Measurements from ENCODE around the gene COBL. TPM values are rescaled to one million over a fixed set of nuclear protein-coding genes. Genes with fewer than 3 reads are reported as not detected.
A peak's percentile ranks its signal among the peaks of the same experiment; 100 is the strongest.

The COBL gene
- total RNA-seq, 1 experiment from 2014 or later: 8.6 TPM

- no peak for DNase-seq
- no TSS peak for BruUV-seq (replicated peaks)
- Histone ChIP-seq H3K79me2 (ENCODE audit: low read length) (peaks cover 28% of the 10 kb centered on the region; the same call in 1 of the 2 replicates), H3K4me3 (ENCODE audit: low read length) (no peak overlapping the region), H4K20me1 (ENCODE audit: low read length) (no peaks in the 10 kb centered on the region), H3F3A (ENCODE audit: low read length, unreplicated experiment) (no peaks in the 10 kb centered on the region), H3K27ac (ENCODE audit: low read length) (no peak overlapping the region), H2AFZ (ENCODE audit: low read length) (no peak overlapping the region), H3K9me3 (ENCODE audit: low read length) (no peaks in the 10 kb centered on the region), H3K36me3 (ENCODE audit: low read depth, low read length) (no peaks in the 10 kb centered on the region), H3K9ac (ENCODE audit: low read length) (no peak overlapping the region), H3K4me2 (ENCODE audit: low read length) (no peak overlapping the region), H3K4me1 (ENCODE audit: insufficient read depth, low read length) (peaks cover 32% of the 10 kb centered on the region), H3K27me3 (ENCODE audit: low read length) (no peaks in the 10 kb centered on the region), H3K9me2 (replicated peaks; ENCODE audit: low read length) (no peaks in the 10 kb centered on the region)
- ChIA-PET POLR2A (ENCODE audit: unreplicated experiment) (no interaction called here), CTCF (no interaction called here)
- TF ChIP-seq EZH2phosphoT487 (IDR thresholded peaks at IDR 0.05; ENCODE audit: borderline replicate concordance, low read length) (no peak), CTCF (conservative IDR thresholded peaks at IDR 0.05; ENCODE audit: low read depth, low read length) (no peak), EZH2 (IDR thresholded peaks at IDR 0.05; ENCODE audit: low read length, unreplicated experiment) (no peak)
- no peak for ATAC-seq
- intact Hi-C loops (cut with micrococcal nuclease): loop anchor here (5.0 kb wide), 1 partner anchor 51 kb away; no protein-coding TSS in a partner anchor
These were observed 15.6 kb downstream of the COBL start for GRCh38 chr7:51300762-51301674.

GRCh38 chr7:51299391-51300133 lies 17.0 kb downstream of the COBL start:
- ATAC-seq (no peak), DNase-seq (no peak)
- peaks cover 18% of the 10 kb centered on the region; the same call in 1 of the 2 replicates for H3K79me2 ChIP-seq (ENCODE audit: low read length)
- H3K27ac ChIP-seq (ENCODE audit: low read length): no peak overlapping the region
- TF ChIP-seq EZH2 (IDR thresholded peaks at IDR 0.05; ENCODE audit: low read length, unreplicated experiment): no peak
- TF ChIP-seq CTCF (conservative IDR thresholded peaks at IDR 0.05; ENCODE audit: low read depth, low read length): 0 out of 2 replicates have a peak, but pooled peaks have one; percentile 17
- TF ChIP-seq EZH2phosphoT487 (IDR thresholded peaks at IDR 0.05; ENCODE audit: borderline replicate concordance, low read length): no peak
- H4K20me1 ChIP-seq (ENCODE audit: low read length): no peaks in the 10 kb centered on the region; the same call in 1 of the 2 replicates
- no peaks in the 10 kb centered on the region for H3F3A ChIP-seq (ENCODE audit: low read length, unreplicated experiment)
- peaks cover 37% of the 10 kb centered on the region for H3K4me1 ChIP-seq (ENCODE audit: insufficient read depth, low read length)
- intact Hi-C loops (cut with micrococcal nuclease): loop anchor here (5.0 kb wide), 1 partner anchor 53 kb away; no protein-coding TSS in a partner anchor
- no peak overlapping the region for H3K4me2 ChIP-seq (ENCODE audit: low read length)
- POLR2A ChIA-PET (ENCODE audit: unreplicated experiment): no interaction called here
- no peak overlapping the region for H3K9ac ChIP-seq (ENCODE audit: low read length)
- no peak overlapping the region for H2AFZ ChIP-seq (ENCODE audit: low read length)
- no peaks in the 10 kb centered on the region for H3K36me3 ChIP-seq (ENCODE audit: low read depth, low read length)
- no peak overlapping the region for H3K4me3 ChIP-seq (ENCODE audit: low read length)
- CTCF ChIA-PET: no interaction called here
- H3K9me3 ChIP-seq (ENCODE audit: low read length): no peaks in the 10 kb centered on the region
- H3K27me3 ChIP-seq (ENCODE audit: low read length): no peaks in the 10 kb centered on the region
- no peaks in the 10 kb centered on the region for H3K9me2 ChIP-seq (replicated peaks; ENCODE audit: low read length)
- BruUV-seq (replicated peaks): no TSS peak

All from PC-3 (cell line).